WTC11 (cell line): ENCODE results near the gene SLC43A3. TPM values are rescaled to one million over a fixed set of nuclear protein-coding genes. Genes with fewer than 3 reads are reported as not detected.

Experiments
- ATAC-seq: fragments of 200-7000 bp; cut with Tn5 transposase; 2 replicates; pipeline ENCODE4 v1.10.0; 2021; ENCODE audit warnings: mild to moderate bottlenecking, moderate library complexity
- CTCF ChIA-PET: fragments of 300-600 bp; sonication (Branson Sonifier 250); formaldehyde crosslinking; loops from one replicate; lab custom pipeline; 2021; ENCODE audit warnings: antibody characterized with exemption; lab: Charles Lee
- POLR2A ChIA-PET: fragments of 350-600 bp; sonication (Branson Sonifier 250); formaldehyde crosslinking; loops from one replicate; lab custom pipeline; 2021; ENCODE audit warnings: antibody characterized with exemption; lab: Charles Lee
- DNase-seq: peaks from one replicate; pipeline ENCODE4 v3.0.0; 2021; ENCODE audit warnings: low spot score
- H3K27ac Mint-ChIP-seq: 2 replicates; pipeline ENCODE4 v1.8.0; 2021; ENCODE audit warnings: mixed read lengths
- H3K27me3 Mint-ChIP-seq: 2 replicates; pipeline ENCODE4 v1.8.0; 2021; ENCODE audit warnings: low read depth, mild to moderate bottlenecking, moderate library complexity, mixed read lengths
- H3K36me3 Mint-ChIP-seq: 2 replicates; pipeline ENCODE4 v1.8.0; 2021; ENCODE audit warnings: mixed read lengths
- H3K4me1 Mint-ChIP-seq: 2 replicates; pipeline ENCODE4 v1.8.0; 2022; ENCODE audit warnings: mixed read lengths
- H3K4me3 Mint-ChIP-seq: 2 replicates; pipeline ENCODE4 v1.8.0; 2021; ENCODE audit warnings: mild to moderate bottlenecking, moderate library complexity, mixed read lengths
- H3K9me3 Mint-ChIP-seq: 2 replicates; pipeline ENCODE4 v1.8.0; 2021; ENCODE audit warnings: mixed read lengths
- ELF4 ChIP-seq: sonication (generic); formaldehyde crosslinking; IDR thresholded peaks from 2 replicates; pipeline ENCODE4 v1.8.1; 2022; ENCODE audit warnings: low read depth, mild to moderate bottlenecking, moderate library complexity, missing genetic modification reagents
- KAT7 ChIP-seq: sonication (generic); formaldehyde crosslinking; IDR thresholded peaks from 2 replicates; pipeline ENCODE4 v1.8.1; 2023; ENCODE audit warnings: missing genetic modification reagents, mild to moderate bottlenecking, borderline replicate concordance
- MXD4 ChIP-seq: fragments of 250-450 bp; sonication (Bioruptor Pico); IDR thresholded peaks from 2 replicates; pipeline ENCODE4 v1.8.0; 2021; ENCODE audit warnings: mild to moderate bottlenecking, moderate library complexity, borderline replicate concordance
- NFATC4 ChIP-seq: fragments of 250-450 bp; sonication (Bioruptor Pico); IDR thresholded peaks from 2 replicates; pipeline ENCODE4 v1.9.0; 2021; ENCODE audit warnings: mild to moderate bottlenecking
- NR3C1 ChIP-seq: sonication (generic); formaldehyde crosslinking; conservative IDR thresholded peaks from 2 replicates; pipeline ENCODE4 v1.8.1; 2023; ENCODE audit warnings: low read depth, mild to moderate bottlenecking, missing genetic modification reagents
- OVOL2 ChIP-seq: fragments of 250-450 bp; sonication (Bioruptor Pico); IDR thresholded peaks from 2 replicates; pipeline ENCODE4 v1.9.0; 2021; ENCODE audit warnings: mild to moderate bottlenecking, borderline replicate concordance
- RELA ChIP-seq: sonication (generic); formaldehyde crosslinking; IDR thresholded peaks from 2 replicates; pipeline ENCODE4 v1.8.1; 2022; ENCODE audit warnings: missing genetic modification reagents, mild to moderate bottlenecking, borderline replicate concordance
- RORB ChIP-seq: fragments of 250-450 bp; sonication (Bioruptor Pico); IDR thresholded peaks from 2 replicates; pipeline ENCODE4 v1.9.0; 2021; ENCODE audit warnings: mild to moderate bottlenecking
- TEAD4 ChIP-seq: sonication (generic); formaldehyde crosslinking; IDR thresholded peaks from 2 replicates; pipeline ENCODE4 v1.8.0; 2022; ENCODE audit warnings: mild to moderate bottlenecking, missing genetic modification reagents
- ZNF219 ChIP-seq: sonication (generic); formaldehyde crosslinking; IDR thresholded peaks from 2 replicates; pipeline ENCODE4 v1.8.0; 2023; ENCODE audit warnings: missing genetic modification reagents, mild to moderate bottlenecking, borderline replicate concordance
- ZNF317 ChIP-seq: sonication (generic); formaldehyde crosslinking; IDR thresholded peaks from 2 replicates; pipeline ENCODE4 v1.8.1; 2023; ENCODE audit warnings: low read depth, mild to moderate bottlenecking, moderate library complexity, missing genetic modification reagents, borderline replicate concordance
- total RNA-seq: library from RNA; stranded (reverse); gene quantifications from 3 replicates; pipeline ENCODE4 v1.2.3, GENCODE V29; 2021
- TF ChIP-seq, protein P1 (sequence below): fragments of 250-450 bp; sonication (Bioruptor Pico); IDR thresholded peaks from 2 replicates; pipeline ENCODE4 v2.1.2; 2022; ENCODE audit warnings: mild to moderate bottlenecking, moderate library complexity
- TF ChIP-seq, protein P2 (sequence below): sonication (generic); formaldehyde crosslinking; IDR thresholded peaks from 2 replicates; pipeline ENCODE4 v1.8.1; 2022; ENCODE audit warnings: low read depth, missing genetic modification reagents, borderline replicate concordance
- TF ChIP-seq, protein P3 (sequence below): sonication (generic); formaldehyde crosslinking; IDR thresholded peaks from 2 replicates; pipeline ENCODE4 v1.8.1; 2022; ENCODE audit warnings: mild to moderate bottlenecking, moderate library complexity, missing genetic modification reagents
- TF ChIP-seq, protein P4 (sequence below): fragments of 250-450 bp; sonication (Bioruptor Pico); IDR thresholded peaks from 2 replicates; pipeline ENCODE4 v1.9.0; 2021; ENCODE audit warnings: mild to moderate bottlenecking
- TF ChIP-seq, protein P5 (sequence below): sonication (generic); formaldehyde crosslinking; IDR thresholded peaks from 2 replicates; pipeline ENCODE4 v1.8.1; 2022; ENCODE audit warnings: missing genetic modification reagents, borderline replicate concordance
- TF ChIP-seq, protein P6 (sequence below): sonication (generic); formaldehyde crosslinking; conservative IDR thresholded peaks from 2 replicates; pipeline ENCODE4 v1.8.1; 2022; ENCODE audit warnings: mild to moderate bottlenecking, missing genetic modification reagents
- TF ChIP-seq, protein P7 (sequence below): sonication (generic); formaldehyde crosslinking; conservative IDR thresholded peaks from 2 replicates; pipeline ENCODE4 v1.8.1; 2023; ENCODE audit warnings: mild to moderate bottlenecking, low read depth, missing genetic modification reagents, moderate library complexity

SLC43A3 gene
- total RNA-seq, 1 experiment from 2014 or later: 22.6 TPM

DNA sequence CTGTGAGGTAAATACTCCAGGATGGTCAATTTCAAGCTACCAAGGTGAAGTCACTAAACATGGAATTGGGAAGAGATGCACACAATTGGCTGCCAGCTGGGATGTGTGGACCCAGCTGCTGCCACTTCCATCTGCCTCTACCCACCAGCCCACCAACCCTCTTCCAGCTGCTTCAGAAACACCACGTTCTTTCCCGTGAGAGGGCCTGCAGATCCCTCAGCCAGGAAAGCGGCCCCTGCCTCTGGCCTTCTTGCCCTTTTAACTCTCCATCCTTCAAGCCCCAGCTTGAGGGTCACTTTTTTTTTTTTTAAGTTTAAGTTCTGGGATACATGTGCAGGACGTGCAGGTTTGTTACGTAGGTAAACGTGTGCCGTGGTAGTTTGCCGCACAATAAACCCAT, 65.9 kb downstream of the SLC43A3 start (continued):
- TF ChIP-seq, protein P1, sequence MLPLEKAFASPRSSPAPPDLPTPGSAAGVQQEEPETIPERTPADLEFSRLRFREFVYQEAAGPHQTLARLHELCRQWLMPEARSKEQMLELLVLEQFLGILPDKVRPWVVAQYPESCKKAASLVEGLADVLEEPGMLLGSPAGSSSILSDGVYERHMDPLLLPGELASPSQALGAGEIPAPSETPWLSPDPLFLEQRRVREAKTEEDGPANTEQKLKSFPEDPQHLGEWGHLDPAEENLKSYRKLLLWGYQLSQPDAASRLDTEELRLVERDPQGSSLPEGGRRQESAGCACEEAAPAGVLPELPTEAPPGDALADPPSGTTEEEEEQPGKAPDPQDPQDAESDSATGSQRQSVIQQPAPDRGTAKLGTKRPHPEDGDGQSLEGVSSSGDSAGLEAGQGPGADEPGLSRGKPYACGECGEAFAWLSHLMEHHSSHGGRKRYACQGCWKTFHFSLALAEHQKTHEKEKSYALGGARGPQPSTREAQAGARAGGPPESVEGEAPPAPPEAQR (CRISPR knock-in tag): no peak
- TF ChIP-seq MXD4 (CRISPR knock-in tag): no peak

DNA sequence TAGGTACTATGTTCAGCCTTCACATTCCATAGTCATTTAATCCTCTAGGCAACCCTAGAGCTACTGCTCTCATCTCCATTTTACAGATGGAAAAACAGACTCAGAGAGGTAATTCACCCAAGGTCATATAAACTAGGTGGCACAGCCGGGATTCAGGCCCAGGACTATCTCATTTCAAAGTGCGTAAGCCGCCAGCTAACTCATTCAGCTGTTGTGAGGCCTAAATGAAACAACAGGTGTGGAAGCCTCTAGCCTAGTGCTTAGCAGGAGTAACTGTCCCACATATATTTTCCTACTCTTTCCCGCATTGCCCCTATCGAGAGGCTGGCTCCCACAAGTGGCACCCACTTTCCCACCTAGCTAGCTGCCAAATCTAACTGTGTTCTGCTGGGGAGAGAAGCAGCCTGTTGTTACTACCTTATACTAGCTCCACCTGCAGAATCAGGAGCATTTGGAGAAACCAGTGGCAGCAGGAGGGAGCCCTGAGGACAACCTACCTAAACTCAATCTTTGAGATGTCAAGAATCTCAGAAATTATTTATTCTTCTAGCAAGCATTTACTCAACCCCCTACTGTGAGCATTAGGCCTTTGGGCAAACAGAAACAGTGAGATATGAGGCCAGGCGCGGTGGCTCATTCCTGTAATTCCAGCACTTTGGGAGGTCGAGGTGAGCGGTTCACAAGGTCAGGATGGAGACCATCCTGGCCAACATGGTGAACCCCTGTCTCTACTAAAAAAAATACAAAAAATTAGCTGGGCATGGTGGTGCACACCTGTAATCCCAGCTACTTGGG, 66.8 kb downstream of the SLC43A3 start:
- peaks cover 11% of the 10 kb centered on the region; the same call in 1 of the 2 replicates for H3K27me3 Mint-ChIP-seq
- no peak overlapping the region for H3K4me3 Mint-ChIP-seq
- peaks cover 9% of the 10 kb centered on the region for H3K4me1 Mint-ChIP-seq
- DNase-seq (no peak), ATAC-seq (no peak)
- TF ChIP-seq TEAD4 (CRISPR knock-in tag) (no peak), RORB (CRISPR knock-in tag) (no peak), RELA (CRISPR knock-in tag) (no peak), ZNF317 (CRISPR knock-in tag) (no peak), KAT7 (CRISPR knock-in tag) (no peak), MXD4 (CRISPR knock-in tag) (no peak), OVOL2 (CRISPR knock-in tag) (no peak)
- TF ChIP-seq, protein P2, sequence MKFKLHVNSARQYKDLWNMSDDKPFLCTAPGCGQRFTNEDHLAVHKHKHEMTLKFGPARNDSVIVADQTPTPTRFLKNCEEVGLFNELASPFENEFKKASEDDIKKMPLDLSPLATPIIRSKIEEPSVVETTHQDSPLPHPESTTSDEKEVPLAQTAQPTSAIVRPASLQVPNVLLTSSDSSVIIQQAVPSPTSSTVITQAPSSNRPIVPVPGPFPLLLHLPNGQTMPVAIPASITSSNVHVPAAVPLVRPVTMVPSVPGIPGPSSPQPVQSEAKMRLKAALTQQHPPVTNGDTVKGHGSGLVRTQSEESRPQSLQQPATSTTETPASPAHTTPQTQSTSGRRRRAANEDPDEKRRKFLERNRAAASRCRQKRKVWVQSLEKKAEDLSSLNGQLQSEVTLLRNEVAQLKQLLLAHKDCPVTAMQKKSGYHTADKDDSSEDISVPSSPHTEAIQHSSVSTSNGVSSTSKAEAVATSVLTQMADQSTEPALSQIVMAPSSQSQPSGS (CRISPR knock-in tag): no peak
- TF ChIP-seq, protein P3, sequence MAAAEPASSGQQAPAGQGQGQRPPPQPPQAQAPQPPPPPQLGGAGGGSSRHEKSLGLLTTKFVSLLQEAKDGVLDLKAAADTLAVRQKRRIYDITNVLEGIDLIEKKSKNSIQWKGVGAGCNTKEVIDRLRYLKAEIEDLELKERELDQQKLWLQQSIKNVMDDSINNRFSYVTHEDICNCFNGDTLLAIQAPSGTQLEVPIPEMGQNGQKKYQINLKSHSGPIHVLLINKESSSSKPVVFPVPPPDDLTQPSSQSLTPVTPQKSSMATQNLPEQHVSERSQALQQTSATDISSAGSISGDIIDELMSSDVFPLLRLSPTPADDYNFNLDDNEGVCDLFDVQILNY: no peak
- TF ChIP-seq, protein P4, sequence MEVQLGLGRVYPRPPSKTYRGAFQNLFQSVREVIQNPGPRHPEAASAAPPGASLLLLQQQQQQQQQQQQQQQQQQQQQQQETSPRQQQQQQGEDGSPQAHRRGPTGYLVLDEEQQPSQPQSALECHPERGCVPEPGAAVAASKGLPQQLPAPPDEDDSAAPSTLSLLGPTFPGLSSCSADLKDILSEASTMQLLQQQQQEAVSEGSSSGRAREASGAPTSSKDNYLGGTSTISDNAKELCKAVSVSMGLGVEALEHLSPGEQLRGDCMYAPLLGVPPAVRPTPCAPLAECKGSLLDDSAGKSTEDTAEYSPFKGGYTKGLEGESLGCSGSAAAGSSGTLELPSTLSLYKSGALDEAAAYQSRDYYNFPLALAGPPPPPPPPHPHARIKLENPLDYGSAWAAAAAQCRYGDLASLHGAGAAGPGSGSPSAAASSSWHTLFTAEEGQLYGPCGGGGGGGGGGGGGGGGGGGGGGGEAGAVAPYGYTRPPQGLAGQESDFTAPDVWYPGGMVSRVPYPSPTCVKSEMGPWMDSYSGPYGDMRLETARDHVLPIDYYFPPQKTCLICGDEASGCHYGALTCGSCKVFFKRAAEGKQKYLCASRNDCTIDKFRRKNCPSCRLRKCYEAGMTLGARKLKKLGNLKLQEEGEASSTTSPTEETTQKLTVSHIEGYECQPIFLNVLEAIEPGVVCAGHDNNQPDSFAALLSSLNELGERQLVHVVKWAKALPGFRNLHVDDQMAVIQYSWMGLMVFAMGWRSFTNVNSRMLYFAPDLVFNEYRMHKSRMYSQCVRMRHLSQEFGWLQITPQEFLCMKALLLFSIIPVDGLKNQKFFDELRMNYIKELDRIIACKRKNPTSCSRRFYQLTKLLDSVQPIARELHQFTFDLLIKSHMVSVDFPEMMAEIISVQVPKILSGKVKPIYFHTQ (CRISPR knock-in tag): no peak
- TF ChIP-seq, protein P5, sequence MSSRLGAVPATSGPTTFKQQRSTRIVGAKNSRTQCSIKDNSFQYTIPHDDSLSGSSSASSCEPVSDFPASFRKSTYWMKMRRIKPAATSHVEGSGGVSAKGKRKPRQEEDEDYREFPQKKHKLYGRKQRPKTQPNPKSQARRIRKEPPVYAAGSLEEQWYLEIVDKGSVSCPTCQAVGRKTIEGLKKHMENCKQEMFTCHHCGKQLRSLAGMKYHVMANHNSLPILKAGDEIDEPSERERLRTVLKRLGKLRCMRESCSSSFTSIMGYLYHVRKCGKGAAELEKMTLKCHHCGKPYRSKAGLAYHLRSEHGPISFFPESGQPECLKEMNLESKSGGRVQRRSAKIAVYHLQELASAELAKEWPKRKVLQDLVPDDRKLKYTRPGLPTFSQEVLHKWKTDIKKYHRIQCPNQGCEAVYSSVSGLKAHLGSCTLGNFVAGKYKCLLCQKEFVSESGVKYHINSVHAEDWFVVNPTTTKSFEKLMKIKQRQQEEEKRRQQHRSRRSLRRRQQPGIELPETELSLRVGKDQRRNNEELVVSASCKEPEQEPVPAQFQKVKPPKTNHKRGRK (CRISPR knock-in tag): no peak
- H3K27ac Mint-ChIP-seq: no peak overlapping the region
- CTCF ChIA-PET: interaction anchor here (0.6 to 3.9 kb wide), 9 partner anchors 10 to 133 kb away, joined by 3 to 15 read pairs (median 4); no protein-coding TSS in a partner anchor
- H3K36me3 Mint-ChIP-seq: no peaks in the 10 kb centered on the region
- POLR2A ChIA-PET: no interaction called here
- peaks cover 4% of the 10 kb centered on the region; the same call in 1 of the 2 replicates for H3K9me3 Mint-ChIP-seq

DNA sequence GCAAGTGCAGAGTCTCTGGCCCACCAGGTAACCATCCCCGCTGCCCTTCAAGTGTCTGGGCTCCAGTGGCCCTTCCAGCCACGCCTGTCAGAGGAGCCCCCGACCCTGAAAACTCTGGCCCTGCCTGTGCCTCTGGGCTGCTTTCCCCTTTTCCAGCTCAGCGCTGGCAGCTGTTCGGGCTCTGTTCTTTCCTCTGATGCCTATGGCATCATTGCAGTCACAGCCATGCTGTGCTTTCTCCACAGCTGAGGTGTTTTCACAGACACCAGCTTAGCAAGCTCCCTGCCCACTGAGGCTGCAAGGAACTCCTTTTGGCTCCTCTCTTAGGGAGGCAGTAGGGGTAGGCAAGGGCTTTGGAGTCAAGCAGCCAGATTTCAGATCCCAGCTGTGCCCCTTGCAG, 67.5 kb downstream of the SLC43A3 start:
- DNase-seq (no peak), ATAC-seq (no peak)
- Mint-ChIP-seq H3K27ac (no peak overlapping the region), H3K4me1 (0 out of 2 replicates have a peak, but pooled peaks cover 4% of the 10 kb centered on the region), H3K4me3 (no peak overlapping the region), H3K27me3 (peaks cover 11% of the 10 kb centered on the region; the same call in 1 of the 2 replicates), H3K36me3 (no peaks in the 10 kb centered on the region), H3K9me3 (peaks cover 4% of the 10 kb centered on the region; the same call in 1 of the 2 replicates)
- POLR2A ChIA-PET: no interaction called here
- CTCF ChIA-PET: interaction anchor here (0.8 to 3.9 kb wide), 8 partner anchors 9 to 134 kb away, joined by 3 to 15 read pairs (median 6); no protein-coding TSS in a partner anchor
- no peak for TF ChIP-seq NR3C1 (CRISPR knock-in tag)
- TF ChIP-seq, protein P6, sequence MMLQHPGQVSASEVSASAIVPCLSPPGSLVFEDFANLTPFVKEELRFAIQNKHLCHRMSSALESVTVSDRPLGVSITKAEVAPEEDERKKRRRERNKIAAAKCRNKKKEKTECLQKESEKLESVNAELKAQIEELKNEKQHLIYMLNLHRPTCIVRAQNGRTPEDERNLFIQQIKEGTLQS: no peak
- TF ChIP-seq NFATC4 (CRISPR knock-in tag): no peak
- TF ChIP-seq, protein P7, sequence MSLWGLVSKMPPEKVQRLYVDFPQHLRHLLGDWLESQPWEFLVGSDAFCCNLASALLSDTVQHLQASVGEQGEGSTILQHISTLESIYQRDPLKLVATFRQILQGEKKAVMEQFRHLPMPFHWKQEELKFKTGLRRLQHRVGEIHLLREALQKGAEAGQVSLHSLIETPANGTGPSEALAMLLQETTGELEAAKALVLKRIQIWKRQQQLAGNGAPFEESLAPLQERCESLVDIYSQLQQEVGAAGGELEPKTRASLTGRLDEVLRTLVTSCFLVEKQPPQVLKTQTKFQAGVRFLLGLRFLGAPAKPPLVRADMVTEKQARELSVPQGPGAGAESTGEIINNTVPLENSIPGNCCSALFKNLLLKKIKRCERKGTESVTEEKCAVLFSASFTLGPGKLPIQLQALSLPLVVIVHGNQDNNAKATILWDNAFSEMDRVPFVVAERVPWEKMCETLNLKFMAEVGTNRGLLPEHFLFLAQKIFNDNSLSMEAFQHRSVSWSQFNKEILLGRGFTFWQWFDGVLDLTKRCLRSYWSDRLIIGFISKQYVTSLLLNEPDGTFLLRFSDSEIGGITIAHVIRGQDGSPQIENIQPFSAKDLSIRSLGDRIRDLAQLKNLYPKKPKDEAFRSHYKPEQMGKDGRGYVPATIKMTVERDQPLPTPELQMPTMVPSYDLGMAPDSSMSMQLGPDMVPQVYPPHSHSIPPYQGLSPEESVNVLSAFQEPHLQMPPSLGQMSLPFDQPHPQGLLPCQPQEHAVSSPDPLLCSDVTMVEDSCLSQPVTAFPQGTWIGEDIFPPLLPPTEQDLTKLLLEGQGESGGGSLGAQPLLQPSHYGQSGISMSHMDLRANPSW: no peak
- no peak for TF ChIP-seq ZNF219 (CRISPR knock-in tag)
- no peak for TF ChIP-seq ELF4 (CRISPR knock-in tag)
